ENCODE results near the gene NELFB.

NELFB gene

GRCh38 chr9:137268538-137269201 is 13.5 kb downstream of the NELFB start:
- peak; percentile 42 for DNase-seq (ENCODE audit: low read depth)

GRCh38 chr9:137269231-137269772 is 14.2 kb downstream of the NELFB start:
- peak; percentile 65 for DNase-seq (ENCODE audit: low read depth)

- no peak for DNase-seq (ENCODE audit: low read depth)
Measured at GRCh38 chr9:137270929-137271695, 16.0 kb downstream of the NELFB start.

DNA sequence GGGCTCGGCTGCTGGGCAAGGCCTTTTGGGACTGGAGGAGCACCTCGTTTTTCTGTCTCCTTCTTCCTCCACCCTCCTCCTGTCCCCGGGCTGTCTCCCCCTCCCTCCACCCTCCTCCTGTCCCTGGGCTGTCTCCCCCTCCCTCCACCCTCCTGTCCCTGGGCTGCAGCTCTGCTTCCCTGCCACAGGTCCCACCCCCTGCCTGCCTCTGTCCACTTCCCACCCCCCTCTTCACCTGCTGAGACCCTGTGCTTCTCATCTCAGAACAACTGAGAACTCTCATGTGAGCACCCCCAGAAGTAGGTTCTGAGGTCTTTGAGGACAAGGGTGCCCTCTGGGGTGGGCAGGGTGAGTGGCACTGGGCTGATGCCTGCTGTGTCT is 16.6 kb downstream of the NELFB start:
- DNase-seq (ENCODE audit: low read depth): no peak

GRCh38 chr9:137272241-137273094 is 17.3 kb downstream of the NELFB start:
- no peak for DNase-seq (ENCODE audit: low read depth)

- DNase-seq (ENCODE audit: low read depth): no peak
Measured at GRCh38 chr9:137273095-137273490, 18.0 kb downstream of the NELFB start.

DNA sequence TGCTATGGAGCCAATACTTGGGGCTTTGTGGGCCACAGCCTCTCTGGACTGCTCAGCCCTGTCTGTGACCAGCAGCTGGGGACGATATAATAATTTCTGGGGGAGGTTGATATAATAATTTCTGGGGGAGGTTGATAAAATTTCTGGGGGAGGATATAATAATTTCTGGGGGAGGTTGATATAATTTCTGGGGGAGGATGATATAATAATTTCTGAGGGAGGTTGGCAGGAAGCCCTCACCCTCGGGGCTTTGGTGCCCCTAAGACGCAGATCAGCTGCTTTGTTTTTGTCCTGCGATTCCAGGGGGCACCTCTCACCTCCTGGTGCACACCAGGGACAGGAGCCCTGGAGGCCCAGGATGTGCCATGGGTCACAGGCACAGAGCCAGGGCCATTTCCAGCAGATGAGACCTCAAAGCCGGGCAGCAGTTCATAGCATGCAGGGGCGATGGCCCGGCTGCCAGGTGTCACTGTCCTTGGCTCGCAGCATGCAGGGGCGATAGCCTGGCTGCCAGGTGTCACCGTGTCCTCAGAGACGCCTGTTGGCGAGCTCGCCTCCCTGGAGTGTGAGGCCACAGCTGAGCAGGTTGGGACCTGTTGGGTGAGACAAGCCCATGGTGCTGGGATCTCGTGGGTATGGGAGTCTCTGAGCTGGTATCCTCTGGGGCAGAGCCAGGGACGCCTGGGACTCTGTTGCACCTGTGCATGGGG is 18.6 kb downstream of the NELFB start:
- DNase-seq (ENCODE audit: low read depth): no peak

GRCh38 chr9:137275203-137275587 is 20.1 kb downstream of the NELFB start:
- DNase-seq (ENCODE audit: low read depth): no peak

DNA sequence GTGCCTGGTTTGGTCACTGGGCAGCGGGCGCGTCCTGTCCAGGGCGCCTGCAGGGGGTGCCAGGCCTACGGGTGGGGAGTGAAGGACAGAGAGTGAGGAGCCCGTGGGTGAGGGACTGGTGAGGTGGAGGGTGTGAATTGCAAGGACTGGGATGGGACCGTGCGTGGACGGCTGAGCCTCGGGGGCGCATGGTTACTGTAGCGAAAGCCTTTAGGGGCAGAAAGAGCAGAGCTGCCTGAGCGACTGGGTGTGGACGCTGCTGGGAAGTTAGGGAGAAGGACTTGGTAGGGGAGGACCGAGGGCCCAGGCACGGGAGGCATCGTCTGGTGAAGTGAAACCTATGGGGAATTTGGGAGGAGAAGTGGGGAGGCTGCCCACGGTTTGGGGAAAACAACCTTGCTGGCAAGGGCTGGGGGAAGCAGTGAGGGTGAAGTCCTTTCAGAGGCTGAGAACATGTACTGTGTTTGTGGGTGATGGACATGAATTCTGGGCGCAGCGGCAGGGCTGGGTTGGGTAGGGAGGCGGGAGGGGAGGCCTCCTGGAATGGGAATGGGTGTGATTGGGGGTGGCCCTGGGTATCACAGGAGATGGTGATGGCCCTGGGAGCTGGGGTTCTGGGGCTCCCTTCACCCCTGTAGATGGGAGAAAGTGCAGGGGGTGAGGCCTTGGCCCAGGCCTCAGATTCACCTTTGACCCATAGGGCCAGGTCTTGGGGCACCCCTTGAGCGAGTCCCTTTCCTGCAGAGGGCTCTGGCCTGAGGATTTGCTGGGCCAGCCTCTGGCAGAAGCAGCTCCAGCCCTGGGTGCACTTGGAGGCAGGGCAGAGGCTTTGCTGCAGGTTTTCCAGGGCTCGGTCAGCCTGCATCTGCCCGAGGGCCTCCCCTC is 20.7 kb downstream of the NELFB start:
- DNase-seq (ENCODE audit: low read depth): no peak

DNA sequence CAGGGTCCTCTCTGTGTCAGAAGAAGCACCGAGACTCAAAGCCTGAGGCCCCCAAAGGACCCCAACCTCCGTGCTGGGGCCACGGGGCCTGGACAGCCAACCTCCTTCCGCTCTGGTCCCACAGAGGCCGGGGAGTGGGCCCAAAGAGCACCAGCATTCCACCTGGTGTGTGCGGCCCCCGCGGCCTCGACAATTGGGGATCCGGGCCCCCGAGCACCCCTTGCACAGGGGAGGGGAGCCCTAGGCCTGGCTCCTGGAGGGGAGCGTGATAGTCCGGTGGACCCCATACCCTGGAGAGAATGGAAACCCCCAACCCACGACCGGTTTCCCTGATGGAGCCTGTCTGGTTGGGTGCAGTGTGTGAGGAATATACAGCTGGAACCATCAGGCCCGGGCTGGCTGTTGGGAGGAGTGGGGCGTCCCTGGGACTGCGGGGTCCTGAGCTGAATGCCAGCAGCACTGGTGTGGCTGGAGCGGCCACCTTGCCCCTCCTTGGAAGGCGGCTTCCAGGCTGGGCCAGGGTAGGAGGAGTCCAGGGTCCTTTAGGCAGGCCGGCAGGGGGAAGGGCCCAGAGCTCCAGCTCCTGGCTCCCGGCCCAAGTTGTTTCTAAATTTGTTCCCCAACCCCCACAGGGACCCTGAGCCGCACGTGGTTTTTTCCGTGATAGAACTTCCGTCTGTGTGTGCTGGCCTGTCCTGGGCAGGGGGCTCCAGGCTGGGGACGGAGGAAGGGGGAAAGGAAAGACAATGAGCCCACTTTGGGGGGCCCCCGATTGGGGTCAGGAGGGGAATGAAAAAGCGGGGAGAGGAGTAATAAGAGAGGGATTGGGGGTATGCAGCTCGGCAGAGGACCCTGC is 21.6 kb downstream of the NELFB start:
- DNase-seq (ENCODE audit: low read depth): peak; percentile 51

DNA sequence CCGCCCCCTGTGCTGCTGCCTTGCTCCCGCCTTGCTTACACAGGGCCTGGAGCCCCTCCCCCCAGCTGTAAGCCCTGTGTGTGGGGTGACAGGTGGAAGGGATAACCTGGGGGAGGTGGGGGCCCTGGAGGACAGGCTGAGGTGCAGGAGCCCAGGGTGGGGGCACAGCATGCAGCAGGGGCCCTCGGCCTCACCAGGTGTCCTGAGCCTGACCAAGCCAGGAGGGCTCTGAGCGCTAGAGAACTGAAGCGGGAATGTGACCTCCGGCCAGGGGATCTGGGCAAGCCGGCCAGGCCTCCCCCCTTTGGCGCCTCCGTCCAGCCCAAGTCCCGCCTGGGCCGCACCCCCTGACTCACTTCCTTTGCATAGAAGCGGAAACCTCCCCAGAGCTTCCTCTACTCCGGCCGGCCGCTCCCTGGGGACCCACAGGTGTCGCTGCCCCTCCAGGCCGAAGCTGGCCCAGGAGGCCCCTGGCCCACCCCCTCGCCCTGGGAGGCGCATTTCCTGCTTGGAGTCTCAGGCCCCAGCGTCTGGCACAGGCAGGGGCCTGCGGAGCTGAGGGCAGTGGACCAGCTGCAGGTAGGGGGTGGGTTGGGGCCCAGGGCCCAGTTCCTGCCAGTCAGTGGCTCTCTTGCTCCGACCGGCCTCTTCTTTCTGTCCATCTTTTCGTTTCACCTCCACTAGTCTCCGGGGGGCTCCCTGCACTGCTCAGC is 22.4 kb downstream of the NELFB start, which contains the start of gene TOR4A:
Gene TOR4A, plus strand, starts transcription at position 398 of the 713 bp plus-strand sequence. CDS start 964 bp downstream, outside the sequence.
- peak; percentile 89 for DNase-seq (ENCODE audit: low read depth)

- DNase-seq (ENCODE audit: low read depth): no peak
Measured at GRCh38 chr9:137278061-137278701, 23.1 kb downstream of the NELFB start.

GRCh38 chr9:137278721-137279711 is 23.9 kb downstream of the NELFB start:
- no peak for DNase-seq (ENCODE audit: low read depth)

DNA sequence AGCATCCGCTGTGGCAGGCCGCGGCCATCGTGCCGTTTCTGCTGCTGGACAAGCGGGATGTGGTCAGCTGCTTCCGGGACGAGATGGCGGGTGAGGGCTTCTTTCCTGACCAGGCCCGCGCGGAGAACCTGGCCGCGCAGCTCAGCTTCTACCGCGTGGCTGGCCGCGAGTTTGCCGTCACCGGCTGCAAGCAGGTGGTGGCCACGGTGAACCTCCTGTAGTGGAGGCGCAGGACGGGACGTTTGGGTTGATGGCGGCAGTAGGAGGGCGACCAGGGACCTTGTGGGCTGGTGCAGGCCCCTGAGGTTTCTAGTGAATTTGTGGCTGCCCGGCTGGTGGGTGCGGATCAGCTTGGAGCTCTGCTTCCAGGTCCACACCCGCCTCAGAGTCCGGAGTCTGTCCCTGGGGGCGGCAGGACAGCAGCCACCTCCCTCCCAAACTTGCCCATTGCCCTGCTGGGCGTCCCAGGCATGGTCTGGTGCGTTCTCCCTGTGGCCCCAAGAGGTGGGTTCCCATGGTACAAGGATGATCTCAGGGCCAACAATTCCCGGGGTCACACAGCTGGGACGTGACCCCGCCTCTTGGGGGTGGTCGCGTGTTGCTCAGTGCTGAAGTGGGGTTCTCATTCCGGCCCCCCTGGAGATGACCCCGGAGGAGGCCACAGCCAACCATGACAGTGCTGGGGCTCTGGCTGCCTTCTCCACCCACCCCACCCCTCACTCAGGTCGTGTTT is 24.8 kb downstream of the NELFB start:
- DNase-seq (ENCODE audit: low read depth): no peak

- DNase-seq (ENCODE audit: low read depth): no peak
Measured at GRCh38 chr9:137280474-137281344, 25.6 kb downstream of the NELFB start.

All from iris pigment epithelial cell (primary cell).